Measurements from ENCODE around the gene GTPBP3. TPM values are rescaled to one million over a fixed set of nuclear protein-coding genes. Genes with fewer than 3 reads are reported as not detected.
A peak's percentile ranks its signal among the peaks of the same experiment; 100 is the strongest.

Gene GTPBP3
- total RNA-seq, 3 donors from 2014 or later (not counting 1 experiment from before 2014, with no cell fraction given), result 21.6 to 33.0 (median 27.7) TPM

- intact Hi-C loops (cut with micrococcal nuclease), result no loop called here
- no peaks in the 10 kb centered on the region for H3K9me3 ChIP-seq (ENCODE audit: control insufficient read depth, insufficient read depth, low read length)
- H3K36me3 Mint-ChIP-seq, result no peaks in the 10 kb centered on the region
- 87% methylated on average over 11 of the region's 11 CpGs for WGBS (ENCODE audit: insufficient coverage)
- H3K4me1 ChIP-seq (ENCODE audit: control insufficient read depth, insufficient read depth, low read length), result peaks cover 19% of the 10 kb centered on the region
- no peak for TF ChIP-seq CTCF (IDR thresholded peaks at IDR 0.05)
- no peaks in the 10 kb centered on the region for H3K27me3 ChIP-seq (ENCODE audit: control insufficient read depth, insufficient read depth, low read length)
- no peaks in the 10 kb centered on the region for H3K9me3 Mint-ChIP-seq
- H3K4me3 ChIP-seq (ENCODE audit: low read length), result no peak overlapping the region
- H3K4me3 Mint-ChIP-seq, result peak overlapping the region; percentile 67
- ATAC-seq (no peak), DNase-seq (no peak)
- peak overlapping the region; percentile 23 for H3K27ac Mint-ChIP-seq
- peaks cover 19 to 38% of the 10 kb centered on the region in 2 donors for H3K4me1 Mint-ChIP-seq
- H3K27ac ChIP-seq (ENCODE audit: low read length), result no peak overlapping the region
- H3K36me3 ChIP-seq (ENCODE audit: control insufficient read depth, insufficient read depth, low read length), result peaks cover 19% of the 10 kb centered on the region
- H3K27me3 Mint-ChIP-seq (ENCODE audit: low read depth in 2 of 2), result no peaks in the 10 kb centered on the region
These were observed 25.7 kb upstream of the GTPBP3 start for GRCh38 chr19:17311455-17312188.

- Mint-ChIP-seq H3K27ac (peak overlapping the region in 1 of 2 donors; percentile 23), H3K4me1 (peaks cover 19 to 37% of the 10 kb centered on the region in 2 donors), H3K27me3 (ENCODE audit: low read depth in 2 of 2) (no peaks in the 10 kb centered on the region), H3K36me3 (no peaks in the 10 kb centered on the region), H3K9me3 (no peaks in the 10 kb centered on the region), H3K4me3 (no peak overlapping the region)
- WGBS (ENCODE audit: insufficient coverage), result 91% methylated on average over 20 of the region's 20 CpGs
- Histone ChIP-seq H3K9me3 (ENCODE audit: control insufficient read depth, insufficient read depth, low read length) (no peaks in the 10 kb centered on the region), H3K27me3 (ENCODE audit: control insufficient read depth, insufficient read depth, low read length) (no peaks in the 10 kb centered on the region), H3K4me1 (ENCODE audit: control insufficient read depth, insufficient read depth, low read length) (peaks cover 16% of the 10 kb centered on the region), H3K27ac (ENCODE audit: low read length) (no peak overlapping the region), H3K4me3 (ENCODE audit: low read length) (no peak overlapping the region), H3K36me3 (ENCODE audit: control insufficient read depth, insufficient read depth, low read length) (peaks cover 19% of the 10 kb centered on the region)
- ATAC-seq (no peak), DNase-seq (no peak)
- no peak for TF ChIP-seq CTCF (IDR thresholded peaks at IDR 0.05)
- intact Hi-C loops (cut with micrococcal nuclease), result no loop called here
These were observed 24.9 kb upstream of the GTPBP3 start for GRCh38 chr19:17312189-17313113.

GRCh38 chr19:17314007-17314593 lies 23.3 kb upstream of the GTPBP3 start:
- Histone ChIP-seq H3K27ac (ENCODE audit: low read length) (no peak overlapping the region), H3K4me1 (ENCODE audit: control insufficient read depth, insufficient read depth, low read length) (peaks cover 13% of the 10 kb centered on the region), H3K9me3 (ENCODE audit: control insufficient read depth, insufficient read depth, low read length) (no peaks in the 10 kb centered on the region), H3K4me3 (ENCODE audit: low read length) (no peak overlapping the region), H3K27me3 (ENCODE audit: control insufficient read depth, insufficient read depth, low read length) (no peaks in the 10 kb centered on the region), H3K36me3 (ENCODE audit: control insufficient read depth, insufficient read depth, low read length) (peaks cover 24% of the 10 kb centered on the region)
- no peak for TF ChIP-seq CTCF (IDR thresholded peaks at IDR 0.05)
- H3K4me3 Mint-ChIP-seq, result no peak overlapping the region
- no peaks in the 10 kb centered on the region for H3K9me3 Mint-ChIP-seq
- peaks cover 17 to 28% of the 10 kb centered on the region in 2 donors for H3K4me1 Mint-ChIP-seq
- 97% methylated on average over 19 of the region's 19 CpGs for WGBS (ENCODE audit: insufficient coverage)
- intact Hi-C loops (cut with micrococcal nuclease), result no loop called here
- ATAC-seq, result no peak
- H3K27ac Mint-ChIP-seq, result no peak overlapping the region
- no peak for DNase-seq
- no peaks in the 10 kb centered on the region for H3K36me3 Mint-ChIP-seq
- H3K27me3 Mint-ChIP-seq (ENCODE audit: low read depth in 2 of 2), result no peaks in the 10 kb centered on the region

Data from natural killer cell (primary cell).